Stimulated activated CD4-positive, alpha-beta T cell treated with anti-CD3 and anti-CD28 coated beads, Interleukin-15, amount 100 ng/mL, for 48 hours (primary cell): ENCODE data around the gene PLXNB2.

ENCODE experiments used
- DNase-seq, 2 donors: peaks; one replicate each; pipeline ENCODE4 v3.0.0-alpha.2; 2020; ENCODE audit warnings: low read depth in 2 of 2

PLXNB2 gene

DNA sequence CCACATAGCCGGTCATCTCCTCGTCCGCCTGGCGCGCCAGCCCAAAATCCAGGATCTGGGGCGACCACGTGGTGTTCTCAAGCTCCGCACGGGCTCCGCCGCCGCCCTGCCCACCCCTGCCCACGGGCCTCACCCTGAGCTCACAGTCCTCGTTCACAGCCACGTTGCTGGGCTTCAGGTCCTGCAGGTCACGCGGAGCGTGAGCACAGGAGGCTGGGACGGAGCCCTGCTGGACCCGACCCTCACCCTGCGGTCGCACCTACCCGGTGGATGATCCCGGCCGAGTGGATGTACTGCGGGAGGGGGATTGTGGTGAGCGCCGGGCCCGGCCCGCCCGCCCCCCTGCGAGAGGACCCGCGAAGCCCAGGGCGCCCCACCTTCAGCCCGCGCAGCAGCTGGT lies 40.5 kb downstream of the PLXNB2 start:
- DNase-seq = no peak

DNA sequence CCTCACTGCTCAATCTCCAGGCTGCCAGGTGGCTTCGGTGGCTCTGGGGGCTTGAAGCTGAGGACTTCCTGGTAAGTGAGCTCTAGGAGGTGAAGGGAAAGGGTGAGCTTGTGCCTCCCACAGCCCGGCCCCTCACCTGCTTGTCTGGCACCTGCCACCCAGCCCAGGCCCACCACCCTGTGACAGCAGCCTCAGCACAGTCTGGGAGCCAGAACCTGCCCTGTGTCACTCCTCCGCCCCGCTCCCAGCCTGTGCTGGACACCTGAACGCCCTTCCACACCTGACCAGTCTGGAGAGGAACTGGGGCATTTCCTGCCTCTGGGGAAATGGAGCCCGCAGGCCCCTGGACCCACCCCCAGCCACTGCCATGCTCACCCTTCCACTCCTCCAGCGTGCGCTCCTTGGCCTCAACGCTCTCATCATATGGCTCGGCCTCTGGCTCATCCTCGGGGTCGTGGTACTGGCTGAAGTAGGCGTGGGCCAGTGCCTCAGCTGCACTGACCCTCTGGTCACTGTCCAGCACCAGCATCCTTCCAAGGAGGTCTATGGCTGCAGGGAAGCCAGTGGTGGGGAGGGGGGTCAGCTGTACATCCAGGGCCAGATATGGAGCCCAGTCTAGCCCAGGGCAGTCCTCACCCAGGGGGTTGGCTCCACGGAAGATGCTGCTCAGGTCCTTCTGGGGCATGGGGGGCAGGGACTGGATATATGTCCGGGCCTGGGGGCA lies 42.3 kb downstream of the PLXNB2 start:
- DNase-seq = no peak

GRCh38 chr22:50264104-50264745 lies 43.2 kb downstream of the PLXNB2 start:
- no peak for DNase-seq

DNA sequence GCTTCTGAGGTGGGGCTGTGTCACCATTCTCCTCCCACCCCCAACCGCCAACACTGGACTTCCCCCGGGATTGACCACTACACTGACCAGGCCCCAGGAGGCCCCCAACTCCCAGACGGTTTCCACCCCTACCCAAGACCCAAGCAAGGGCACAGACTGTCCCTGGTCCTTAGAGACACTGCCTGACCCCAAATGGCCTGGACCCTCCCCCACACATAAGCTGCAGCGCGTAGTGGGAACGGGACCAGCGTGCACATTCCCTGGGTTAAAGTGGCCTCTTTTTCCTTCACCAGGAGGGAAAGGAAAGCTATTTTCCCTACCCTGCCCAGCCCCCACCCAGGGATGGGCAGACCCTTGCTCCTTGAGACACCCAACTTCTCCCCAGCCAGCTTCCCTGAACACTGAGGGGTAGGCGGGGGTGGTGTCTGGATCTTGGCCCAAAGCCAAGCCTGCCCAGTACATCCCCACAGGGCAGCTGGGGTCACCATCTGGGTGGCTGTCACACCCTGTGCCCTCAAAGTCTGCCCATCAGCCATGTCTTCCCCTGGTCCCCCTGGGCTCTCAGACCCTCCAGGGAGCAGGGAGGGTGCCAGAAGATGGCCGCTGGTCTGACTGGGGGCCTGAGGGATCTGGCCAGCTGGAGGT lies 44.4 kb downstream of the PLXNB2 start:
- DNase-seq = no peak

GRCh38 chr22:50262460-50262911 lies 45.0 kb downstream of the PLXNB2 start:
- DNase-seq = no peak

GRCh38 chr22:50261615-50262459 lies 45.6 kb downstream of the PLXNB2 start, which contains the start of gene MAPK12:
MAPK12 (minus strand) TSS chr22:50261683; CDS start chr22:50261509, 174 bp downstream.
- DNase-seq = no peak

DNA sequence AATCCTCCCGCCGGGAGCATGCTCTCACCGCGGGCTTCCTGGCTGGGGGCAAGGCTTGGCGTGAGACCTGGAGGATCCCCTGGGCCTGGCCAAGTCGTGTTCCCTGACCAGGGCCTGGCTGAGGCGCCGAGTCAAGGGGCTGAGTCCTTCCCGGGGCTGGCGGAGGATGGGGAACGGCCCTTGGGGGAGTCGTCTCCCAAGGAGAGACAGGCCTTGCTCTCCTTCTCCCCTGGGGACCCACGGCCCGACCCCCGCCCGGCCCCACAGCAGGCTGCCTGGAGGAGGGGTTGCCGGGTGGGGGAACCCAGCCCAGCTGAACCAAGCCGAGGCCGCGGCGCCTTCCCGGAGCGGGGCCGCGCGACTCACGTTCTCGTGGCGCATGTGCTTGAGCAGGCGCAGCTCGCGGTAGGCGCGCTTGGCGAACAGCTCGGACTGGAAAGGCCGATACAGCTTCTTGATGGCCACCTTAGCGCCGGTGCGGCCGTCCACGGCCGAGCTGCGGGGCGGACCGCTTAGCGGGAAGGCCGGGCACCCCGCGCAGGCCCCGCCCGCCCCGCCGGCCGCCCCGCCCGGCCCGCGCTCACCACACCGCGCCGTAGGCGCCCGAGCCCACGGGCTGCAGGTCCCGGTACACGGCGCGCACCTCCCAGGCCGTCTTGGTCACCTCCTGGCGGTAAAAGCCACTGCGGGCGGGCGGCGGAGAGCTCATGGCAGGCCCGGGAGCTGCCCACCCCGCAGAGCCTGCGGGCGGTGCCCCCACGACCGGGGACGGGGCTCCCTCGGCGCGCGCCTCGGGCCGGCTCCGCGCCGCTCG lies 46.4 kb downstream of the PLXNB2 start:
- no peak for DNase-seq

GRCh38 chr22:50260434-50260800 lies 47.0 kb downstream of the PLXNB2 start:
- DNase-seq = no peak

GRCh38 chr22:50259302-50259701 lies 48.1 kb downstream of the PLXNB2 start:
- DNase-seq = no peak

DNA sequence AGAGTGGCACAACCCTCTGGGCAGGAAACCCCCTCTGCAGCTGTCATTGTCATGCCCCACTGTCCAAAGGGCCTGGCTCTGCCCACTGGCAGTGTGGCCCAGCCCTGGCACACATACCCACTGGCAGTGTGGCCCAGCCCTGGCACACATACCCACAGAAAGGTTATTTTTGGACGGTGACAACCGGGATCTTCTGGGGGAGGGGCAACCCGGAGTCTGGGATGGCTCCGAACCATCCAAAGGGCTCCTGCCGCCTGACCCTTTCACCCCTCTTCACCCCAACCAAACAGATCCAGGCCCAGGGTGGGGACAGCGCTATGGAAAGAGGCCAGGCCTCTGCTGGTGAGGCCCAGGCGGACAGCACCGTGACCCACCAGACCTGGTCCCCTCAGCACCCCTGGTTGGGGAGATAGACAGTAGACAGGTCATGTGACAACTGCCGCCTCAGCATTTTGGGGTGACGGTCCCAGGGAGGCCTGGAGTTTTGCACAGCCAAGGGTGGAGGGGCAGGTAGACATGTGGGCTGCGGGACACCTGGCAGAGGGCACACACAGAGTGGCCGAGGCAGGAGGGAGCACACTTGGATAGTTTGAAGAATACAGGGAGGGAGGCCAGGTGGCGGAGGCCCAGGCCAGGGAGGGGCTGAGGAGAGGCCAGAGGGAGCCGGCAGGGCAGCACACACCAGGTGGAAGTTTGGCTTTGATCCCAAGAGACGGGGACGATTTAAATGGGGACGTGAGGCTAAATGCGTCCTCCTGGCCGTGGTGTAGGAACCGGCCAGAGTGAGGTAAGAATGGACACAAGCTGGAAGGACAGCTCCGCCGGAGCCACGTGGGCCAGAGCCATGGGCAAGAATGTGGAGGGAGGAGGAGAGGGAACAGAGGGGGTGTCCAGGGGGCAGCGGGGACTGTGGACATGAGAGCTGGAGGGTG lies 48.8 kb downstream of the PLXNB2 start:
- DNase-seq = no peak

DNA sequence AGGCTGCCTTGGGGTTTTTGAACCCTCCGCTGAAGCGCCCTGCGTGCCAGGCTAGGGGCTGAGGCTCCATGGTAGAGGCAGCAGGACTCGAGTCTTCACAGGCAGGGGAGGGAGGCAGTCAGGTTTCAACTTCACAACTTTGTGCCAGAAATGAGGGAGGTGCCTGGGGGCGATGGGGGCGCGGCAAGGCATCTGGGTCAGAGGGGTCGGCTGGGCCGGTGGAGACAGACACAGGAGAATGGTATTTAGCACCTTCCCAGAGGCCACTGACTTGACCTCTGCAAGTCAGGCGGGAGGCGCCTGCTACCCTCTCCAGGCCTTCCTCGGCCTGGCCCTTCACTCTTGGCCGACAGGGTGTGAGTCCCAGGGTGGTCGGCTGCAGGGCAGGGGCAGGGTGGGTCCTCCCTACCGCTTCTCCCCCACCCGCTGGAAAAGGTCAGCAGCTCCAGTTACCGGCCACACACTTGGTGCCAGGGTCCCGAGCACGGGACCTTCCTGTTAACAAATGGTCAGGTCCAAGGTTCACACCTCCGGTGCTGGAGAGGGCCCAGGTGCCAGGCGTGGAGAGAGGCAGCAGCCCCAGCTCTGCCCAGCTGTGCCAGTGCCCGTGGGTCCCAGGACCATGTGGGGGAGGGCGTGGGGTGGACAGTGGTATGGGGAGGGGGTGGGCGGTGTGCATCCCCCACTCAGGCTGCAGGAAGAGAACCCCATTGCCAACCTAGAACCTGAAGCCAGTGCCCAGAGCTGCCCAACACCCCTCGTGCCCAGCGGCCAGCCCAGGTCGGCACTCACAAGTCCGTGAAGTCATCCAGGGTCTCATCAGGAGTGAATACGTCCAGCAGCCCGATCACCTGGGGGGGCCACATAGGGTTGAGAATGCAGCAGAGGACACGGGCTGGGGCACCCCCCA lies 49.7 kb downstream of the PLXNB2 start:
- DNase-seq = no peak

DNA sequence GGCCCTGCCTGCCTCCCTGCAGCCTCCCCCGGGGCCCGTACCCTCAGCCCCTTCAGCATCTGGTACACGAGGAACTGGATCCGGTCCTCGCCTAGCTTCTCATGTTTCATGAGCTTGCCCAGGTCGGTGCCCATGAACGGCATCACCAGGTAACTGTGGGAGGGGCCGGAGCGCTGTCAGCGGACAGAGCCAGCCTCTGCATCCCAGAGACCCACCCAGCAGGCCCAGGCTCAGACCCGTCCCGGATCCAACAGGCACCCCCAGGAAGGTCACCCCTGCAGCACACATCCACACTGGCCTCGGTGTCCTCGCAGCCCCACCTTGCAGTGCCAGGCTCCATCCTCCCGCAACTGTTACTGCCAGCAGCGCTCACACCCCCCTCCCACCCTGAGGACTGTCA lies 50.4 kb downstream of the PLXNB2 start:
- no peak for DNase-seq

GRCh38 chr22:50256258-50256862 lies 51.1 kb downstream of the PLXNB2 start:
- DNase-seq = no peak

- no peak for DNase-seq
Measured at GRCh38 chr22:50255607-50256006, 51.8 kb downstream of the PLXNB2 start.

- no peak for DNase-seq
Measured at GRCh38 chr22:50255099-50255498, 52.3 kb downstream of the PLXNB2 start.

GRCh38 chr22:50253941-50254340 lies 53.5 kb downstream of the PLXNB2 start:
- DNase-seq = no peak

- DNase-seq = no peak
Measured at GRCh38 chr22:50253046-50253915, 54.2 kb downstream of the PLXNB2 start.
